Psoas muscle (tissue), 8 donors: ENCODE data around the gene TXNDC11. TPM values are rescaled to one million over a fixed set of nuclear protein-coding genes. Genes with fewer than 3 reads are reported as not detected.

ENCODE experiments used
- ATAC-seq, 4 donors: fragments of 200-7000 bp; cut with Tn5 transposase; one replicate each; pipeline ENCODE4 v1.9.1; 2020; ENCODE audit warnings: moderate library complexity in 3 of 4, mild to moderate bottlenecking in 2 of 4
- DNase-seq, 2 donors: peaks; one replicate each; pipeline ENCODE4 v3.0.0-alpha.2; 2020
- H3K27ac ChIP-seq: fragments of 200-600 bp; one replicate; pipeline ENCODE4 v1.8.0; 2022
- H3K27me3 ChIP-seq, 3 donors: fragments of 200-600 bp in 1 of 3; one replicate each; pipeline versions ENCODE4 v1.6.1 to v1.8.0; 2013 to 2022; ENCODE audit warnings: low read length in 2 of 3, mild to moderate bottlenecking in 2 of 3, moderate library complexity in 1 of 3; ENCODE audit not compliant: insufficient read depth in 3 of 3
- H3K36me3 ChIP-seq, 2 donors: fragments of 200-600 bp in 1 of 2; one replicate each; pipeline versions ENCODE4 v1.6.1 to v1.8.0; 2013 to 2022; ENCODE audit warnings: low read depth in 1 of 2, mild to moderate bottlenecking in 1 of 2, moderate library complexity in 1 of 2; ENCODE audit not compliant: insufficient read depth in 1 of 2
- H3K4me1 ChIP-seq: fragments of 200-600 bp; one replicate; pipeline ENCODE4 v1.8.0; 2022
- H3K4me3 ChIP-seq: fragments of 200-600 bp; one replicate; pipeline ENCODE4 v1.8.0; 2022; ENCODE audit warnings: mild to moderate bottlenecking
- H3K9me3 ChIP-seq: fragments of 200-600 bp; one replicate; pipeline ENCODE4 v1.8.0; 2022
- CTCF ChIP-seq: fragments of 200-600 bp; IDR thresholded peaks from one replicate; pipeline ENCODE4 v1.8.0; 2022; ENCODE audit warnings: antibody characterized with exemption
- whole genome bisulfite sequencing, 3 donors: extraction: QIAGEN DNeasy Blood & Tissue Kit; methylation state at CpG; one replicate each; pipeline versions ENCODE4 v1.1.6 to v1.1.7; 2013; 5-methylcytosine and 5-hydroxymethylcytosine counted together
- intact Hi-C, 2 donors: fragments of 100-400 bp; cut with DNase I; formaldehyde crosslinking; loops; one replicate each; pipeline versions ENCODE4 v1.11.0 to v1.14.2; 2022
- polyA plus RNA-seq, 3 donors: library from polyadenylated mRNA; stranded (reverse); fragments of 200-250 nt; gene quantifications; one replicate each; pipeline ENCODE4 v1.2.3, GENCODE V29; 2013
- total RNA-seq, 4 donors: library from RNA; stranded (reverse); fragmentation: NEBNext Ultra II Directional in 2 of 4; extraction: Animal tissue kit (Norgen Biotek cat#: 25700) in 2 of 4; gene quantifications; one replicate each; pipeline versions ENCODE4 v1.2.1 to v1.2.4, GENCODE V29; 2021 to 2023
- donor health status: healthy with polysubstance abuse.
- donor health status: DM: no; HTN: no; CAD: no; lungs with moderate emphysema.
- donor health status: Bipolar disorder and iron deficiency.
- donor health status: healthy.
- donor health status: DM: yes; HTN: yes; CAD: no.
- donor health status: DM: no; HTN: no; CAD: no.
- donor health status: DM: no; HTN: no; CAD: no.
- donor health status: DM: yes; HTN: yes; CAD: no.

TXNDC11 gene
- total and polyA plus RNA-seq, 7 donors = 21.3 to 49.1 (median 37.2) TPM

GRCh38 chr16:11677959-11678881 is 64.4 kb downstream of the TXNDC11 start:
- Histone ChIP-seq H3K4me1 (peaks cover 96% of the 10 kb centered on the region), H3K9me3 (no peaks in the 10 kb centered on the region), H3K27me3 (no peaks in the 10 kb centered on the region), H3K36me3 (peaks cover 4 to 46% of the 10 kb centered on the region in 2 donors), H3K27ac (peak overlapping the region; percentile 91), H3K4me3 (no peak overlapping the region)
- DNase-seq (no peak), ATAC-seq (no peak)
- intact Hi-C loops = loop anchor here (2.0 to 5.0 kb wide), 3 partner anchors 27 to 119 kb away; partner anchors contain the start of gene ZC3H7A (in 1 of the 2)
- WGBS, 3 donors = 50 to 79% (median 55%) methylated on average over 18 of the region's 18 CpGs
- no peak for TF ChIP-seq CTCF

- Histone ChIP-seq H3K4me3 (no peak overlapping the region), H3K4me1 (peaks cover 96% of the 10 kb centered on the region), H3K27ac (peak overlapping the region; percentile 91), H3K36me3 (peaks cover 4 to 41% of the 10 kb centered on the region in 2 donors), H3K27me3 (no peaks in the 10 kb centered on the region), H3K9me3 (no peaks in the 10 kb centered on the region)
- TF ChIP-seq CTCF = no peak
- intact Hi-C loops = loop anchor here (2.0 to 5.0 kb wide), 3 partner anchors 27 to 120 kb away; partner anchors contain the start of gene ZC3H7A (in 1 of the 2)
- DNase-seq (no peak), ATAC-seq (peak; percentile 1 to 35 (median 8))
- WGBS, 3 donors = 54 to 66% (median 59%) methylated on average over 9 of the region's 9 CpGs
These were observed 65.2 kb downstream of the TXNDC11 start for GRCh38 chr16:11677451-11677951.

- peak overlapping the region; percentile 91 for H3K27ac ChIP-seq
- H3K9me3 ChIP-seq = no peaks in the 10 kb centered on the region
- whole genome bisulfite sequencing, 3 donors = 83 to 95% (median 86%) methylated on average over 14 of the region's 14 CpGs
- intact Hi-C loops = loop anchor here (2.0 to 5.0 kb wide), 3 partner anchors 28 to 121 kb away; partner anchors contain the start of gene ZC3H7A (in 1 of the 2)
- H3K4me1 ChIP-seq = peaks cover 96% of the 10 kb centered on the region
- DNase-seq = no peak
- no peaks in the 10 kb centered on the region for H3K27me3 ChIP-seq
- no peak for ATAC-seq
- no peak overlapping the region for H3K4me3 ChIP-seq
- no peak for TF ChIP-seq CTCF
- H3K36me3 ChIP-seq = peaks cover 4 to 41% of the 10 kb centered on the region in 2 donors
These were observed 65.9 kb downstream of the TXNDC11 start for GRCh38 chr16:11676799-11677198.

DNA sequence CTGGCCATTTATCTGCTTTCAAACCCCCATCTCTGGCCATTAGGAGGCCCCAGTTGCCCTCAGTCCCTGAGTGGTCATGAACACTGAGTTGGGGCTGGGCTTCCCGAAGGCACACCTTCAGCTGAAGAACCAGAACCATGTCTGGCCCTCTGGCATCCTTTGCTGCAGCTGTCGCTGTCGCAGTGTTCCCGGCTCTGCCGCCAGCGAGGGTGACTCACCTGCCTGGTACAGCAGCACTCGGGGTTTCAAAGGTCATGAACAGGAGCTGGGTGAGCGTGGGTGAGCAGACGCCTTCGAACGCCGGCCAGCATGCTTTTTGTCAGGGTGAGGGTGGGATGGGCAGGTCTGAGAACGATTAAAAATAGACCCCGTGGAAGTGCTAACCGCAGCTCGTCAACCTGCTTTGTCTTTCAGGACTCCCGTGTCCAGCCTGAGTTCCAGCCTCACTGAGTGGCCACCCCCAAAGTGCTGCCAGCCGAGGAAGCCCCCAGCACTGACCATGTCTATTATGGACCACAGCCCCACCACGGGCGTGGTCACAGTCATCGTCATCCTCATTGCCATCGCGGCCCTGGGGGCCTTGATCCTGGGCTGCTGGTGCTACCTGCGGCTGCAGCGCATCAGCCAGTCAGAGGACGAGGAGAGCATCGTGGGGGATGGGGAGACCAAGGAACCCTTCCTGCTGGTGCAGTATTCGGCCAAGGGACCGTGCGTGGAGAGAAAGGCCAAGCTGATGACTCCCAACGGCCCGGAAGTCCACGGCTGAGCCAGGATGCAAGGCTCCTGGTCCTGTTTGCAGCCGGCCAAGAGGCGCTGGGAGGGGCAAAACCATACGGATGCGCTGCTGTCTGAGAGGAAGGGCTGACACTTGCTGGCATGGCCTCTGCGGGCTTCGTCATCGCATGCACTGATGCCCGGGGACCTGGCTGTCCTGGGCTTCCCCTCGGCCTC is 66.8 kb downstream of the TXNDC11 start:
- H3K4me1 ChIP-seq = peaks cover 96% of the 10 kb centered on the region
- no peaks in the 10 kb centered on the region for H3K27me3 ChIP-seq
- peak overlapping the region; percentile 23 for H3K4me3 ChIP-seq
- WGBS, 3 donors = 45 to 68% (median 51%) methylated on average over 40 to 42 of the region's 42 CpGs
- intact Hi-C loops = loop anchor here (2.0 to 5.0 kb wide), 3 partner anchors 29 to 121 kb away; partner anchors contain the start of gene ZC3H7A (in 1 of the 2)
- peaks cover 4 to 41% of the 10 kb centered on the region in 2 donors for H3K36me3 ChIP-seq
- TF ChIP-seq CTCF = no peak
- H3K27ac ChIP-seq = peak overlapping the region; percentile 91
- H3K9me3 ChIP-seq = no peaks in the 10 kb centered on the region
- peak; percentile 89 to 97 for DNase-seq
- ATAC-seq = peak; percentile 78 to 81 (median 80)
